Activated naive CD4-positive, alpha-beta T cell treated with anti-CD3 and anti-CD28 coated beads, Interleukin-2, amount 50 U/mL, for 16 hours (primary cell): ENCODE results near the gene SLC1A7.

Source experiments
- DNase-seq: peaks from one replicate; pipeline ENCODE4 v3.0.0-alpha.2; 2020

SLC1A7 gene

DNA sequence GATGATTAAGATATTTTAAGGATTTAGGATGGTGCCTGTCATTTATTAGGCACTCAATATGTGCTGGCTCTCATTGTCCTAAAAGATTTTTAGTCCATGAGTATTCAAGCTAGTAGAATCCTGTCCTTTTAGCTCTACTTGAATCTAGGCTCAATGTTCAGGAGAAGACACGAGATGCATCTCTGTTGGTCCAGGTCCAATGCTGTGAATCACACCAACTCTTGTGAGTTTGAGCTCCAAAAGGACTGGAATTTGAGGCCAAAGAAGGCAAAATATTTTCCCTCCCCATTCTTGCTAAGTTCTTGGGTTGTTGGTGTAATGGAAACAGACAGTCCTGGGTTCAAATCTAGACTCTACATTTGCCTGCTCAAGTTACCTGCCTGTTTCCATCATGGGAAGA lies 81.9 kb downstream of the SLC1A7 start:
- no peak for DNase-seq

DNA sequence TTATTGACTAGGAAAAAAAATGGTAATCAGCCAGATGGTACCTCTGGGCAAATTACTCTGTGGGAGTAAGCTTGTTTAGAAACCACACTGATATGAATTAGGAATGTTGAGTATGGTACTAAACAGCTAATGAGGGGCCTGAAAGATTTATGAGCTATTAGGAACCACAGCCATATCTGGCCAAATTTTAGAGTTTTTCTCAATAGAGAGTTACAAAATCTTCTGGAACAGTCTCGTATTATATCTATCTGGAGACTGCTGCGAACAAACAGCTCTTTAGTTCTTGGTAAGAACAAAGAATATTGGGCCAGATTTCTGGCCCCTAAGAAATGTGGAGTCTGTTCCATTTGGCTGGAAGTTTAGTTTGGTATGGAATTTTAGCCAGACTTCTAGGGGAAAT lies 85.3 kb downstream of the SLC1A7 start:
- no peak for DNase-seq

DNA sequence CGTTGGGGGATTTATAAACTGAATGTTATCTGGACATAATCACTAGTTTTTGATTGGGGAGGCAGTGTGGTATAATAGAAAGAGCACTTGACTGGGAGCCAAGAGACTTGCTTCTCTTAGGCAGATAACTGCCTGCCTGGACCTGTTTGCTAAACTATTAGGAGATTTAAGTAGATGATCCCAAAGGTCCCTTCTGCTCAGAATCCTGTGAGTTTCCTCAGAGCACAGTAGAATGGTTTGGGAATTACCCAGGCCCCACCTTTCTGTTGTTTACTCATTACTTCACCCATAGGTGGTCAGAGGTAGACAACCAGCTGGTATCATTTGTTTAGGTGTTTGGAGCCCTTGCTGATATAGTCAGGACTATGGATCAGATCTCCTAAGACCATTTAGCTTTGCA lies 90.8 kb downstream of the SLC1A7 start:
- DNase-seq, result no peak

DNA sequence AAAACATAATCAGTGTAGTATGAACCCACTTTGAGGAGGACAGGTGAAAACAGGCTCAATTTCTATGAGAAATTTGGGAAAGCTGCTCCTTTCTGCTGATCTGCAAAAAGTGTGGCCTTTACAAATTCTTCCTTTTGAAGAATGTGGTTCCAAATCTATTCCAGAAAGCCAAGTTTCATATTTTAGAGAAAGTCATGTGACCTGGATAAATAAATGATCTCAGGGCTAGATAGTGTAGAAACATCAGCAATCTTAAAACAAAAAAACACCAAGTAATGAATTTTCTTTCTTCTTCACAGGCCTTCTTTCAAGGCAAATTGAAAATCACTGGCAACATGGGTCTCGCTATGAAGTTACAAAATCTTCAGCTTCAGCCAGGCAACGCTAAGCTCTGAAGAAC lies 92.1 kb downstream of the SLC1A7 start:
- DNase-seq, result no peak

DNA sequence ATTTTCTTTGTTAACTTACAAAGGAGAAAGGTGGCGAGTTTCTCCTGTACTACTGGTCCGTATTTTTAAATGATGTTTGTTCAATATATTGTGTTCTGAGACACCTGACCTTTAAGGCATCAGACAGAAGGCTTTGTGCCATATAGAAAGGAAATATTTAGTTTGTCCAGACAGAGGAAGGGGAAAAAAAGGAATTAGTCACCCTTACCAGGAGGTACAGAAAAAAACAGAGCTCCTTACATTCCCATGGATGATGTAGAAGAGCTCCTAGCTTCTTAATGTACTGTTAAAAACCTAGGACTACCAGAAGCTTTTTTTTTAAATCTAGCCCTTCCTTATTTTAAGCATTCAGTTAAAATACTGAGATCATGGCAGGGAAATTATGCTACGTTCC lies 92.9 kb downstream of the SLC1A7 start:
- DNase-seq, result no peak

DNA sequence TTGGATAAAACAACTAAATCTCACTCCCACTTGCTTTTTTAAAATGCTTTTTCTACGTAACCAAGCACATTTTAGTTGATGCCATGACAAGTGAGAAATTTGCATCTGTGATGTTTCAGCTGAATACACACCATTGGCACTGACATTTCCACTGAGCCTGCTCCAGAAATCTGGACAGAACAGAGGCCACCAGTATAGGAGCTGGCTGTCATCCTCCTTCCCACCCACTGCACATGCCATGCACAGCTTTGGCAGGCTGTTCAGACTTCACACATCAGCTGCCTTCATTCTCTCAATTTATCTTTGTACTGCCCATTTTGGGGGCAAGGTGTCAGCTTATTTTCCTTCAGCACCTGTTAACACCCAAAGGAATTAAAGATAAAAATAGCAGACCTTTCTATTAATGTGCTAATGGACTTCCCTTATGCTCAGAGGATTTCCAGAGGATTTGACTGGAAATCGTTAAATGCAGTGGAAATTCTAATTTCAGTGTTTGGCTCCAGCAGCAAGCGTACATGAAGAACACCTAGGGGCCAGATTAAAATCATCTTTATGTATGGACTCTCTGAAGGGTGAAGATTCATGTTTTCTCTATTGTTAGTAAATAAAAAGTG lies 93.4 kb downstream of the SLC1A7 start:
- DNase-seq, result no peak

DNA sequence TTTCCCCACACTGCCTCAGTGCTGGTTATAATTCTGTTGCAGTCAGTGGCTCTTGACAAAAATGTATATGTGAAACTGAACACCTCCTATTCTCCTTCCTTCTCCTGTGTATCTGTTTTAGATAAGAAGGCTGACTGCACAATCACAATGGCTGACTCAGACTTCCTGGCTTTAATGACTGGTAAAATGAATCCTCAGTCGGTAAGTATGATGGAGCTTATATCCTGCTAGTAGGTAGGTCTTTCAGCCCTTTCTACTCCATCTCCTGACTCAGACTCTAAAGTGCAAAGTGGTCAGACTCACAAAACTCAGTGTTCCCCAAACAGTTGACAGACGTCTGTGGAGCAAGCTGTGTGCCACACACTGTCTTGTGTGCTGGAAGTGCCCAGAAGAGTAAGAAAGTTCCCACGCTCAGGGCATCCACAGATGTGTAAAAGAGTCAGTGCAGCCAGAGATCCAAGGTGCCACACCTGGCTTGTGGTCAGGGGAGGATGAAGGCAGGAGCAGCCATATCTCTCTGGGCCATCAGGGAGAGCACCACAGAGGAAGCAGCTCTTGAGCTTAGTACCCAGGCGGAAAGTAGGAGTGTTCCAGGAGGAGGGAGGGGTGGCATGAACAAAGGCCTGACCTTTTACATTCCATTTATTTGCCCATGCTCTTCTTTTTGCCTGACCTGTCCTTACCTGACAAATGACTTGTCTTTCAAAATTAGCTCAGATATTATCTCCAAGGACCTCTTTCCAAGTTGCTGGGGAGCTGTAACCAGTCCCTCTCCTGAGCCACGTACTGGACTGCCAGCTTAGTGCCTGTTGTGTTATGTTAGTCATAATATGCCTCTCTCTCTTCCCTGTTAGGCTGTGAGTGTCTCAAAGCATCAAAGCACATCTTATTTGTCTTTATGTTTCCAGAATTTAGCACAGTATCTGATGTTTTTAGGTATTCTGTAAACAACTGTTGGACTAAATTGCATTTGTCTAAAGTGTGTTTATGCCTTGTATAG lies 94.4 kb downstream of the SLC1A7 start:
- no peak for DNase-seq

DNA sequence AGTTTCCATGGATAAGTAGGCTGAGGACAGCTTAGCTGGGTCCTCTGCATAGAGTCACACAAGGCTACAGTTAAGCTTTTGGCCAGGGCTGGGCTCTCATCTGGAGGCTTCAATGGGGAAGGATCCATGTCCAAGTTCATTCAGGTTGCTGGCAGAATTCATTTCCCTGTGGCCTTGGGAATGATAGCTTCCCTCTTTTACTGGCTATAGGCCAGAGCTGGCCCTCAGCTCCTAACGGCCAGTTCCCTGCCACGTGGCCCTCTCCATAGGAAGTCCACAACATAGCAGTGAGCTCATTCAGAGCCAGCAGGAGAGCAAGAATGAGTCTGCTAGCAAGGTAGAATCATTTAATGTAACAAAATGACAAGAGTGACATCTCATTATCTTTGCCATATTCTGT lies 95.5 kb downstream of the SLC1A7 start:
- DNase-seq, result no peak

DNA sequence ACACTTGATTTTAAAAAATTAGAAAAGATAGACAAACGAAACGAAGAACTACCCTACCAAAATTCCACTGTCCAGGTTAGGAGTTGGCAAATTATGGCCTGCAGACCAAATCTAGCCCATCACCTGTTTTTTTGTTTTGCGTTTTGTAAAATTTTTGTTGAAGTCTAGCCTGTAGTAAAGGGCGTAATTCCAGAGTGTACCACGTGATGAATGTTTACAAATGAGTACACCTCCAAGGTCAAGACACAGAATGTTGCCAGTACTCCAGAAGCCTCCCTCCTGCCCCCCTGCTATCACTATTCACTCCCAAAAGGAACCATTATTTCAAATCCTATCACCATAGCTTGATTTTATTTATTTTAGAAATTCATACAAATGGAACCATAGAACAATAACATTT lies 97.5 kb downstream of the SLC1A7 start:
- no peak for DNase-seq

DNA sequence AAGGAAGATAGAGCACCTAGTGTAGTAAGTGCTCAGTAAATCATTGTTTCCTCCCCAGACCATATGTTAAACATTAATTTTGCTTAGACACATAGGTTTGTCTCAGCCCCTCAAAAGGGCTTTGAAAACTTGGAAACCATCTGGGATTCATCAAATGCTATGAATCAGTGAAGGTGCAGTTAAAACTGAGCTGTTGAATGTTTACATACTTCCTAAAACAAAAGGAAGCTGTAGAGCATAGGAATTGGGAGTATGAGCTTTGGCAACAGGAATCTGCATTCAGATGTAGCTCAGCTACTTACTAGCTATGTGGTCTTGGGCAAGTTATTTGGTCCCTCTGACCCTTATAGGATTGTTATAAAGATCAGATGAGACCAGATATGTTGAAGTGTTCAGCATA lies 99.2 kb downstream of the SLC1A7 start:
- no peak for DNase-seq

DNA sequence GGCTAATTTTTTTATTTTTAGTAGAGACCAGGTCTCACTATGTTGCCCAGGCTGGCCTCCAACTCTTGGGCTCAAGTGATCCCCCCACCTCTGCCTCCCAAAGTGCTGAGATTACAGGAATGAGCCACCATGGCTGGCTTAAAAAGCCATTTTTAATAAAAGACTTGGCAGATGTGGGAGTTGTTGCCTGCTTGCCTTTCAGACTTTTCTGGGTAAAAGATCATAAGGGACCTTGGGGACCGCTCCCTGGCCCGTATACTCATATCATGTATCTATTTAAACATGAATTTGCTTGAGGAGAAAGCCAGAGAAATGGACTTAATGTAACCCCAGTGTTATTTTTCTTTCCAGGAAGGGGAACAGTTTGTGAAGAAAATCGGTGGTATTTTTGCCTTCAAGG lies 103.9 kb downstream of the SLC1A7 start:
- no peak for DNase-seq
